Neural cell (in vitro differentiated cells): ENCODE results near the gene TEX13D. TPM values are rescaled to one million over a fixed set of nuclear protein-coding genes. Genes with fewer than 3 reads are reported as not detected.

Experiments used
- H2AFZ ChIP-seq: fragments of 200-600, 300-800 bp; sonication (generic), shearing (Covaris generic); 2 replicates; pipeline ENCODE4 v1.6.0; 2014; ENCODE audit warnings: low read depth, mild to moderate bottlenecking, antibody characterized with exemption, low read length, moderate library complexity
- H3F3A ChIP-seq: fragments of 200-600 bp; shearing (Covaris generic); 2 replicates; pipeline ENCODE4 v1.6.1; 2016; ENCODE audit warnings: mild to moderate bottlenecking, moderate library complexity, mixed read lengths, antibody characterized with exemption, low read length; ENCODE audit not compliant: insufficient read depth, poor library complexity, severe bottlenecking
- H3K27ac ChIP-seq: fragments of 200-600, 300-800 bp; sonication (generic), shearing (Covaris generic); 2 replicates; pipeline ENCODE4 v1.5.1; 2014; ENCODE audit warnings: mild to moderate bottlenecking, low read length, moderate library complexity
- H3K27me3 ChIP-seq: fragments of 300-800, 200-600 bp; sonication (generic), shearing (Covaris generic); 2 replicates; pipeline ENCODE4 v1.6.0; 2014; ENCODE audit warnings: mild to moderate bottlenecking, low read depth, low read length, moderate library complexity; ENCODE audit not compliant: insufficient read depth
- H3K36me3 ChIP-seq: fragments of 300-800, 200-600 bp; sonication (generic), shearing (Covaris generic); 2 replicates; pipeline ENCODE4 v1.5.1; 2014; ENCODE audit warnings: mild to moderate bottlenecking, antibody characterized with exemption, low read length, moderate library complexity; ENCODE audit not compliant: insufficient read depth
- H3K4me2 ChIP-seq: fragments of 300-800, 200-600 bp; sonication (generic), shearing (Covaris generic); 2 replicates; pipeline ENCODE4 v1.6.0; 2014; ENCODE audit warnings: mild to moderate bottlenecking, low read length
- H3K4me3 ChIP-seq: fragments of 300-800, 200-600 bp; sonication (generic), shearing (Covaris generic); 2 replicates; pipeline ENCODE4 v1.5.1; 2014; ENCODE audit warnings: mild to moderate bottlenecking, low read length, moderate library complexity
- H3K79me2 ChIP-seq: fragments of 200-600 bp; shearing (Covaris generic); replicated peaks from 2 replicates; pipeline ENCODE4 v1.6.0; 2014; ENCODE audit warnings: mild to moderate bottlenecking, low read length, moderate library complexity; ENCODE audit not compliant: insufficient read depth
- H3K9ac ChIP-seq: fragments of 300-800, 200-600 bp; sonication (generic), shearing (Covaris generic); 2 replicates; pipeline ENCODE4 v1.6.1; 2016; ENCODE audit warnings: mild to moderate bottlenecking, low read length, mixed read lengths
- H3K9me2 ChIP-seq: fragments of 200-600 bp; shearing (Covaris generic); 2 replicates; pipeline ENCODE4 v1.6.1; 2016; ENCODE audit warnings: mild to moderate bottlenecking, low read length, mixed read lengths; ENCODE audit not compliant: insufficient read depth
- H3K9me3 ChIP-seq: fragments of 200-600, 300-800 bp; sonication (generic), shearing (Covaris generic); 2 replicates; pipeline ENCODE4 v1.6.1; 2016; ENCODE audit warnings: mild to moderate bottlenecking, mixed run types, low read length, moderate library complexity, mixed read lengths
- H4K20me1 ChIP-seq: fragments of 200-600 bp; shearing (Covaris generic); 2 replicates; pipeline ENCODE4 v1.6.1; 2016; ENCODE audit warnings: mild to moderate bottlenecking, mixed run types; ENCODE audit not compliant: insufficient read depth
- CTCF ChIP-seq: fragments of 450-650 bp; IDR thresholded peaks from 2 replicates; pipeline ENCODE4 v1.5.1; 2014; ENCODE audit warnings: antibody characterized with exemption, mild to moderate bottlenecking, moderate library complexity; ENCODE audit not compliant: poor library complexity, severe bottlenecking
- EP300 ChIP-seq: fragments of 450-650 bp; conservative IDR thresholded peaks from 2 replicates; pipeline ENCODE4 v1.6.1; 2014; ENCODE audit warnings: antibody characterized with exemption, mild to moderate bottlenecking, moderate library complexity; ENCODE audit not compliant: poor library complexity, severe bottlenecking
- EZH2 ChIP-seq: fragments of 200-600, 300-800 bp; shearing (Covaris generic), sonication (generic); IDR thresholded peaks from 2 replicates; pipeline ENCODE4 v1.6.1; 2014; ENCODE audit warnings: antibody characterized with exemption, low read length, borderline replicate concordance, mild to moderate bottlenecking; ENCODE audit not compliant: insufficient read depth, poor library complexity, severe bottlenecking
- MXI1 ChIP-seq: fragments of 450-650 bp; conservative IDR thresholded peaks from 2 replicates; pipeline ENCODE4 v1.6.1; 2014; ENCODE audit warnings: antibody characterized with exemption, mild to moderate bottlenecking; ENCODE audit not compliant: poor library complexity, severe bottlenecking
- POLR2AphosphoS5 ChIP-seq: IDR thresholded peaks from 2 replicates; pipeline ENCODE4 v1.6.1; 2012
- RAD21 ChIP-seq: fragments of 450-650 bp; conservative IDR thresholded peaks from 2 replicates; pipeline ENCODE4 v1.6.1; 2014; ENCODE audit warnings: antibody characterized with exemption, mild to moderate bottlenecking, moderate library complexity
- REST ChIP-seq: IDR thresholded peaks from 2 replicates; pipeline ENCODE4 v1.6.1; 2012; ENCODE audit warnings: borderline replicate concordance
- SMC3 ChIP-seq: fragments of 450-650 bp; conservative IDR thresholded peaks from 2 replicates; pipeline ENCODE4 v1.6.1; 2014; ENCODE audit warnings: antibody characterized with exemption, mild to moderate bottlenecking, moderate library complexity; ENCODE audit not compliant: poor library complexity
- TAF1 ChIP-seq: IDR thresholded peaks from 2 replicates; pipeline ENCODE4 v1.6.1; 2012; ENCODE audit warnings: low read depth
- polyA minus RNA-seq: library from RNA; depleted of rRNA, polyadenylated mRNA; stranded (reverse); fragments of >200 nt; gene quantifications from 2 replicates; pipeline ENCODE4 v1.2.3, GENCODE V29; 2014
- polyA plus RNA-seq: library from polyadenylated mRNA; depleted of rRNA; stranded (reverse); fragments of >200 nt; gene quantifications from 2 replicates; pipeline ENCODE4 v1.2.3, GENCODE V29; 2014

TEX13D gene
- polyA plus RNA-seq (not detected in 2 replicates), polyA minus RNA-seq (not detected in 2 replicates)

GRCh38 chrX:124332481-124333424 lies at the start of gene TEX13D:
TSS of gene TEX13D (plus strand) at chrX:124332660. CDS start at chrX:124332918, 258 bp downstream.
- H3K4me2 ChIP-seq = no peak within 1 kb of the TSS
- no peak within 1 kb of the TSS for H3K9ac ChIP-seq
- H3K9me2 ChIP-seq = no peaks in the 10 kb centered on the region
- H3K27me3 ChIP-seq = no peaks in the 10 kb centered on the region
- TF ChIP-seq TAF1 = no peak
- TF ChIP-seq MXI1 = no peak
- no peak for TF ChIP-seq SMC3
- no peak for TF ChIP-seq REST
- no peak for TF ChIP-seq RAD21
- TF ChIP-seq CTCF = no peak
- no peak for TF ChIP-seq EP300
- TF ChIP-seq EZH2 = no peak
- no peak for TF ChIP-seq POLR2AphosphoS5
- no peaks in the 10 kb centered on the region for H4K20me1 ChIP-seq
- no peaks in the 10 kb centered on the region for H3K79me2 ChIP-seq
- no peak within 1 kb of the TSS for H2AFZ ChIP-seq
- H3F3A ChIP-seq = no peaks in the 10 kb centered on the region
- no peak within 1 kb of the TSS for H3K4me3 ChIP-seq
- no peaks in the 10 kb centered on the region for H3K36me3 ChIP-seq
- H3K27ac ChIP-seq = no peak within 1 kb of the TSS
- no peaks in the 10 kb centered on the region for H3K9me3 ChIP-seq

- Histone ChIP-seq H3K36me3 (no peaks in the 10 kb centered on the region), H3K4me3 (no peak overlapping the region), H2AFZ (no peak overlapping the region), H3K27me3 (no peaks in the 10 kb centered on the region), H3K9me3 (no peaks in the 10 kb centered on the region), H4K20me1 (no peaks in the 10 kb centered on the region), H3K9me2 (no peaks in the 10 kb centered on the region), H3F3A (no peaks in the 10 kb centered on the region), H3K79me2 (no peaks in the 10 kb centered on the region), H3K27ac (no peak overlapping the region), H3K9ac (no peak overlapping the region), H3K4me2 (no peak overlapping the region)
- TF ChIP-seq RAD21 = no peak
- TF ChIP-seq SMC3 = no peak
- TF ChIP-seq EZH2 = no peak
- TF ChIP-seq POLR2AphosphoS5 = no peak
- no peak for TF ChIP-seq REST
- no peak for TF ChIP-seq CTCF
- TF ChIP-seq MXI1 = no peak
- no peak for TF ChIP-seq TAF1
- TF ChIP-seq EP300 = no peak
These were observed 43.0 kb upstream of the TEX13D start for GRCh38 chrX:124289443-124289842.
